Adipocyte (in vitro differentiated cells): ENCODE results near the gene DOC2B.
"Not testable (repeated sequence)": the region's sequence is repeated elsewhere in the genome, so short reads cannot be mapped to it uniquely, and the experiment has no call there.

Experiments used
- DNase-seq: peaks from one replicate; pipeline ENCODE4 v3.0.0-alpha.2; 2015; ENCODE audit warnings: low read depth
- H3K27me3 ChIP-seq: replicated peaks from 2 replicates; pipeline ENCODE4 v1.7.0; 2013; ENCODE audit warnings: mild to moderate bottlenecking, low read length, moderate library complexity; ENCODE audit not compliant: control insufficient read depth, insufficient read depth
- H3K36me3 ChIP-seq: 2 replicates; pipeline ENCODE4 v1.7.0; 2013; ENCODE audit warnings: low read length, mild to moderate bottlenecking, moderate library complexity; ENCODE audit not compliant: control insufficient read depth, insufficient read depth, severe bottlenecking
- H3K4me1 ChIP-seq: 2 replicates; pipeline ENCODE4 v1.7.0; 2013; ENCODE audit warnings: mild to moderate bottlenecking, low read length, moderate library complexity; ENCODE audit not compliant: control insufficient read depth, insufficient read depth
- H3K4me3 ChIP-seq: 2 replicates; pipeline ENCODE4 v1.7.0; 2013; ENCODE audit warnings: mild to moderate bottlenecking, low read length, moderate library complexity
- H3K9ac ChIP-seq: 2 replicates; pipeline ENCODE4 v1.7.0; 2013; ENCODE audit warnings: mild to moderate bottlenecking, low read length, moderate library complexity
- H3K9me3 ChIP-seq: 2 replicates; pipeline ENCODE4 v1.7.0; 2013; ENCODE audit warnings: mild to moderate bottlenecking, low read length, moderate library complexity; ENCODE audit not compliant: control insufficient read depth

Gene DOC2B

DNA sequence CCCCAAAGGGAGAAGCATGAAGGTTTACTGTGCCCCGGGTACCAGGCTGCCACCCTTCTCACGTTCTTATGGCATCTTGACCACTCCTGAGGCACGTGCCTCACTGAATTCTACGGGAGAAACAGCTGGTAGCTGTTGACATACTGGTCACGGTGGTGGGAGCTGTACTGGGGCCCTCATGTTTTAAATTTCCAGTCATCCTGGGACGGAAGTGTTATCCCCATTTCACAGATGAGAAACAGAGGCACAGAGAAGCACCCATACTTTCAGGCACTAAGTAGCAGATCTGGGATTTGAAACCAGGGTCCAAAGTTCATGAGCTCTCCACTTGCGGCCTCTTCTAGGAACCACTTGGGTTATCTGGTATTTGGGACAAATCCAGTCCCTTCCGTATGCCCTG is 26.3 kb upstream of the DOC2B start:
- Histone ChIP-seq H3K9me3 (peaks cover 6% of the 10 kb centered on the region), H3K9ac (no peak overlapping the region), H3K4me3 (no peak overlapping the region), H3K4me1 (no peaks in the 10 kb centered on the region), H3K36me3 (no peaks in the 10 kb centered on the region), H3K27me3 (peaks cover 33% of the 10 kb centered on the region)
- DNase-seq, result no peak

DNA sequence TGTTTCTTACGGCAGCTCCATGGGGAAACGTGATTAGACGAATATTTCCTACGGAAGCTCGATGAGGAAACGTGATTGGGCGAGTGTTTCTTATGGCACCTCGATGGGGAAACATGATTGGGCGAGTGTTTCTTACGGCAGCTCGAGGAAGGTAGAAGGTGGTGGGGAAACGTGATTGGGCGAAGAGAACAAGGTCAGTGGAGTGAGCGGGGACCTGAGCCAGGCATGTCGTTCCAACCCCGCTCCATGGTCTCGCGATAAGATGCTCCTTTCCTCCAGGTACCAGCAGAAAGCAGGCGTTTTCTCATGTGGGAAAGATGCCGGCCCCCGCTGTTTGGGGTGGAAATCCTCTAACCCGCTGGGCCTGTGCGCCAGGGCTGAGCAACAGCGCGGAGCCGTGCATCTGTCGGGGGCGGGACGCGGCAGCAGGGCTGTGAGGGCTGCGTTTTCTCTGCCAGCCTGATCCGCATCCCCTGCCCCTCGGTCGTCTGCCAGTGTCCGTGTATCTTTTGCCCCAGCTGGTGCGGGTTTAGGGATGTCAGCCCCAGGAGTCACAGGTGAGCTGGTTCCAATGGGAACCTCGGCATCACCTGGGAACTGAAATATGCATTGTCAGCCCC is 25.6 kb upstream of the DOC2B start:
- Histone ChIP-seq H3K9me3 (peaks cover 6% of the 10 kb centered on the region), H3K4me3 (no peak overlapping the region), H3K4me1 (no peaks in the 10 kb centered on the region), H3K36me3 (no peaks in the 10 kb centered on the region), H3K27me3 (peaks cover 37% of the 10 kb centered on the region), H3K9ac (no peak overlapping the region)
- no peak for DNase-seq

DNA sequence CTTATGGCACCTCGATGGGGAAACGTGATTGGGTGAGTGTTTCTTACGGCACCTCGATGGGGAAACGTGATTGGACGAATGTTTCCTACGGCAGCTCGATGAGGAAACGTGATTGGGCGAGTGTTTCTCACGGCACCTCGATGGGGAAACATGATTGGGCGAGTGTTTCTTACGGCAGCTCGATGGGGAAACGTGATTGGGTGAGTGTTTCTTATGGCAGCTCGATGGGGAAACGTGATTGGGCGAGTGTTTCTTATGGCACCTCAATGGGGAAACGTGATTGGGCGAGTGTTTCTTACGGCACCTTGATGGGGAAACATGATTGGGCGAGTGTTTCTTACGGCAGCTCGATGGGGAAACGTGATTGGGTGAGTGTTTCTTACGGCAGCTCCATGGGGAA is 25.0 kb upstream of the DOC2B start:
- not testable (repeated sequence) for H3K9me3 ChIP-seq, H3K4me1 ChIP-seq, H3K4me3 ChIP-seq, H3K9ac ChIP-seq, DNase-seq, H3K36me3 ChIP-seq
- H3K27me3 ChIP-seq, result peaks cover 37% of the 10 kb centered on the region

DNA sequence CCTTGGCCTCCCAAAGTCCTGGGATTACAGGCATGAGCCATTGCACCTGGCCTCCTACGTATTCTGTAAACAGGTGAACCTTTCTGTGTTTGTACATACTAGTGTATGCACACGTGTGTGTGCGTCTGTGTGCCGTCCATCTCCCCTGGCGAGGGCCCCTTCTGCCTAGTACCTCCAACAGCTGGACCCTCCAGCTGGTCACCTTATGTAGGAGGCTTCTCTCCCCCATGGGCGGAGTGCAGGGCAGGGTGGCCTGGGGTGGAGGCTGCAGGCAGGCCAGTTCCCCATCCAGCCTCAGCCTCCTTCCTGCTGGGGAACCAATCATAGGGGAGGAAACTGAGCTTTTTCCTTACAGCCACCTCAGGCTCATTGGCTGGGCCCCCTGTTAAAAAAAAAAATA is 24.4 kb upstream of the DOC2B start:
- peaks cover 6% of the 10 kb centered on the region for H3K9me3 ChIP-seq
- no peaks in the 10 kb centered on the region for H3K4me1 ChIP-seq
- H3K36me3 ChIP-seq, result no peaks in the 10 kb centered on the region
- no peak for DNase-seq
- H3K4me3 ChIP-seq, result no peak overlapping the region
- H3K27me3 ChIP-seq, result peaks cover 39% of the 10 kb centered on the region
- H3K9ac ChIP-seq, result no peak overlapping the region

- no peak for DNase-seq
- Histone ChIP-seq H3K9me3 (peaks cover 6% of the 10 kb centered on the region), H3K9ac (no peak overlapping the region), H3K27me3 (peaks cover 45% of the 10 kb centered on the region), H3K36me3 (no peaks in the 10 kb centered on the region), H3K4me3 (no peak overlapping the region), H3K4me1 (no peaks in the 10 kb centered on the region)
Observed at GRCh38 chr17:205148-205669, 23.8 kb upstream of the DOC2B start.

DNA sequence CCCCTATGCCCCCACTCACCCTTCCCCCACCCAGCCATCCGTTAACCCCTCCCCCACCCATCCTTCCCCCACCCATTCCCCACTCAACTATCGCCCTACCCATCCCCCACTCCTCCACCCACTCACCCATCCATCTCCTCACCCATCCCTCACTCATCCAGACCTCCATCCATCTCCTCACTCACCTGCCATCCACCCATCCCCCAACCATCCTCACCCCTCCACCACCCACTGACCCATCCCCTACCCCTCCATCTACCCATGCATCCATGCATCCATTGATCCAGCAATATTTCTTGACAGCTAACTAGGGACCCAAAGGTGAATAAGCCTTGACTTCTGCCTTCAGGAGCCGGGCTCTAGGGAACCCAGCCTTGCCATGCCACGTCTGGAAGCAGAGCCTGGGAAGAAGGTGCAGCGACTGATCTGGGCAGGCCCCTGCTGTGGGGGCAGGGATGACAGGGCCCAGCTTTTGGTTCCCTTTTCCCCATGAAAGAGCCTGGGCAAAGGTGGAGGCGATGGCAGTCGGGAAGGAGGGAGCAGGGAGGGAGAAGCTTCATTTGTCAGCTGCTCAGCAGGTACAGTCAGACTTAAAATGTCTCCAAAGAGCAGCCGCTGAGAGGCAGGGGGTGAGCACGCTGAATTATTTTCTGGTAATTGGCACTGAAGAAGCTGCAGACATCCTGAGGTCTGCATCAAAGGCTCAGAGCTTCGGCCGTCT is 23.1 kb upstream of the DOC2B start:
- H3K4me3 ChIP-seq, result no peak overlapping the region
- no peak for DNase-seq
- peaks cover 6% of the 10 kb centered on the region for H3K9me3 ChIP-seq
- H3K4me1 ChIP-seq, result no peaks in the 10 kb centered on the region
- H3K27me3 ChIP-seq, result peaks cover 51% of the 10 kb centered on the region
- no peak overlapping the region for H3K9ac ChIP-seq
- H3K36me3 ChIP-seq, result no peaks in the 10 kb centered on the region

GRCh38 chr17:202501-202951 is 21.1 kb upstream of the DOC2B start:
- no peaks in the 10 kb centered on the region for H3K36me3 ChIP-seq
- H3K4me3 ChIP-seq, result no peak overlapping the region
- no peak overlapping the region for H3K9ac ChIP-seq
- H3K27me3 ChIP-seq, result peaks cover 48% of the 10 kb centered on the region
- no peaks in the 10 kb centered on the region for H3K9me3 ChIP-seq
- peaks cover 3% of the 10 kb centered on the region for H3K4me1 ChIP-seq
- DNase-seq, result no peak

GRCh38 chr17:201736-202135 is 20.3 kb upstream of the DOC2B start:
- not testable (repeated sequence) for H3K4me3 ChIP-seq, H3K9me3 ChIP-seq, H3K4me1 ChIP-seq, H3K36me3 ChIP-seq, DNase-seq, H3K9ac ChIP-seq
- H3K27me3 ChIP-seq, result peaks cover 52% of the 10 kb centered on the region

DNA sequence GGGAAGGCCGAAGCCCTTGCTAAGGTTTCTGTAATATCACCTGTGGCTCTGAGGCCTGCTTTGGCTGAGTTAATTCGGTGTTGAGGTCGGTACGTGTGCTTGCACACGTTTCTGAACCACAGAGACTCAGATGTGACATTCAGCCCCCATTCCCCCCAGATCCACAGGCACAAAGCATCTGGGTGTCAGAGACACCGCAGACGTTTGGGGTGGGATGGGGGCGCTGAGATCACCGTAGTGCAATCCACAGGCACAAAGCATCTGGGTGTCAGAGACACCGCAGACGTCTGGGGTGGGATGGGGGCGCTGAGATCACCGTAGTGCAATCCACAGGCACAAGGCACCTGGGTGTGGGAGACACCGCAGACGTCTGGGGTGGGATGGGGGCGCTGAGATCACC is 19.8 kb upstream of the DOC2B start:
- not testable (repeated sequence) for H3K4me1 ChIP-seq, H3K9ac ChIP-seq, H3K4me3 ChIP-seq, H3K9me3 ChIP-seq, DNase-seq, H3K36me3 ChIP-seq
- peaks cover 56% of the 10 kb centered on the region for H3K27me3 ChIP-seq

DNA sequence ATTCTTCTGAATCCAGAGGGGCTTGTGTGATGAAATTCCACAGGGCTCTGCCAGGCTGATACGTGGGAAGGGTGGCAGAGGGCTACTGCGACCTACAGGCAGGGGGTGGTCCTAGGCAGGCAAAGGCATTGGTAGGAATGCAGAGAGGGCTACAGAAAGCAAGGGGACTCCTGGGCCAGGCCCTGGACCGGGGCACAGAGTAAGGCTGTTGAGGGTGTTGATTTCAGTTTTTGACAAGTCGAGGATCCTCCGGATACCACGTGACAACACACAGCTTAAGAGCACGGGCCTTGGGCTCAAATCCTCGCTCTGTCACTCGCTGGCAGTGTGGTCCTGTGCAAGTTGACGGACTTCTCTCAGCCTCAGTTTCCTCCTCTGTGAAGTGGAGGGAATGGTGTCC is 19.1 kb upstream of the DOC2B start:
- DNase-seq, result no peak
- no peaks in the 10 kb centered on the region for H3K9me3 ChIP-seq
- H3K36me3 ChIP-seq, result no peaks in the 10 kb centered on the region

DNA sequence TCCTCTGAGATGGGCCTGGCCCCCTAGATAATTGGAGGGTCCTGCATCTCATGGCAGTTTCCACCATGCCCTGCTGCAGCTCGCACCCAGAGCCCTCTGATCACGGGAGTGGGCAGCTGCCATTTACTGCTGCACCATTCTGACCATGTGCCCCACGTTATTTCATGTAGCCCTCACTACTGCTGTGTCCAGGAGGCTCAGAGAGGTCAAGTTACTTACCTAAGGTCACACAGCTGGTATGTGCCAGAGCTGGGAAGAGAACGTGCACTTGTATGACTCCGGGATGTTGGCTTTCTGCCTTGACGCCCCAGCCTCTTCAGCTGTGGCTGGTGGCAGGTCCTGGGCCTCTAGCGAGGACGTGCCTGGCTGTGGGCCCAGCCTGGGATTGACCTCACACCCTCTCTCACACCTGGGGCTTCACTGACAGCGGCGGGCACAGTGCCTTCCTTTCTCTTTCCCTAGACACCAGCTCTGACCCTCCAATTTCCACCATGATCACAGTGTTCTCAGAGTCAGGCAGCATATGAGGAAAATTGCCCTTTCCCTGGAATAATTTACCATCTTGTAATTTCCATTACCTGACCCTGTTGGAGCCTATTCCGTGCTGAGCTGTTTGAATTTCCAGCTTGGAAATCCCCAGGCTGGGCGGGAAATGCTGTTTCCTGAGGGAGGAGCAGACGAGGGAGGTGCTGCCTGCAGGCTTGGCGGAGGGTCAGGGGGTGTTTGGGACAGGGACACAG is 18.5 kb upstream of the DOC2B start:
- DNase-seq, result no peak
- no peaks in the 10 kb centered on the region for H3K36me3 ChIP-seq
- peaks cover 68% of the 10 kb centered on the region for H3K27me3 ChIP-seq
- peaks cover 3% of the 10 kb centered on the region for H3K4me1 ChIP-seq
- H3K4me3 ChIP-seq, result no peak overlapping the region
- no peak overlapping the region for H3K9ac ChIP-seq
- H3K9me3 ChIP-seq, result no peaks in the 10 kb centered on the region

More for the DNA sequence above, 19.1 kb upstream of the DOC2B start:
- H3K4me1 ChIP-seq, result peaks cover 3% of the 10 kb centered on the region
- no peak overlapping the region for H3K4me3 ChIP-seq
- H3K27me3 ChIP-seq, result peaks cover 63% of the 10 kb centered on the region
- H3K9ac ChIP-seq, result no peak overlapping the region
